ENCODE data around the gene CYLD.

The CYLD gene

DNA sequence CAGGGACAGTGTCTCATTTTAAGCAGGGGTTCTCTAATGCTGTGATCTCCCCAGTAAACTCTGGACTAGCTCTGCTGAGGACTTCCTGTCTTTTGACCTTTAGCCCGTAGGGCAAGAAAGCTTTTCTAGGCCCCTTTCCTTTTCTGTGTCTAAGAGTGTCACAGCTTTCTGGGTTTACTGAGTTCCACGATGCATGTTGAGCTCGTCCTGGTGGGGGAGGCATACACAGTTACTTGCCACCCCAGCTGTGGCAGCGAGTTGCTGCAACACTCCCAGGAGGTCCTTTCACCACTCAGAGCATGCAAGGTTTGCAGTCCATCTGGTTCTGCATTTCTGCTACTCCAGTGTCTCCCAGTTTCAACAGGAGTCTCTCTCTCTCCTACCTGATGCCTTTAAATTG lies 24.8 kb upstream of the CYLD start:
- no peaks in the 10 kb centered on the region for H3K9me3 ChIP-seq (ENCODE audit: control insufficient read depth, low read length)
- H3K27ac ChIP-seq: no peak overlapping the region
- H3K9ac ChIP-seq: no peak overlapping the region
- no peak overlapping the region for H2AFZ ChIP-seq
- no peaks in the 10 kb centered on the region for H3K36me3 ChIP-seq (ENCODE audit: control insufficient read depth, insufficient read depth, low read length)
- no peak overlapping the region for H3K4me3 ChIP-seq (ENCODE audit: low read depth, low read length)
- H3K27me3 ChIP-seq (ENCODE audit: control insufficient read depth, insufficient read depth, low read length): no peaks in the 10 kb centered on the region
- H3K79me2 ChIP-seq: no peaks in the 10 kb centered on the region
- TF ChIP-seq CTCF (IDR thresholded peaks at IDR 0.05): no peak
- H3K4me2 ChIP-seq (ENCODE audit: low read length): no peak overlapping the region
- no peaks in the 10 kb centered on the region for H3K4me1 ChIP-seq

DNA sequence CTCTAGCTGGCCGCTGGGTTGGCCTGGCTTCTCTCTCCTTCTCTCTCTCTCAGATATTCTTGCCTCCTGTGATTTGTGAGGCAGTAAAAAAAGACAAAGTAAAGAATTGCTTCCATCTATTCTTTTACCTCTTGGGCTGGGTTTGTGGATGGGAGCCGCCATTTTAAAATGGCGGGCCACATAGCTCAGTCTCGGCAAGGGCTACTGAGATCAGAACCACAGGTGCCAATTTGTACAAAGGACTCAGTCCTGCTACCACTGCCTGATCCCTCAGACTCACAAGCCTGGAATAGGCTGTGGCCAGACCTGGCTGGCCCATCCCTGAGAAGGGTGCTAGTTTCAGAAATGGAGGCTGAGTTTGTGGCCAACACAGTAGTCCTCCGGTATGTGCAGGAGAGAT lies 24.4 kb upstream of the CYLD start:
- Histone ChIP-seq H2AFZ (no peak overlapping the region), H3K9ac (no peak overlapping the region), H3K27ac (no peak overlapping the region), H3K27me3 (ENCODE audit: control insufficient read depth, insufficient read depth, low read length) (no peaks in the 10 kb centered on the region), H3K4me3 (ENCODE audit: low read depth, low read length) (no peak overlapping the region), H3K9me3 (ENCODE audit: control insufficient read depth, low read length) (no peaks in the 10 kb centered on the region), H3K4me2 (ENCODE audit: low read length) (no peak overlapping the region), H3K79me2 (no peaks in the 10 kb centered on the region), H3K4me1 (no peaks in the 10 kb centered on the region), H3K36me3 (ENCODE audit: control insufficient read depth, insufficient read depth, low read length) (no peaks in the 10 kb centered on the region)
- TF ChIP-seq CTCF (IDR thresholded peaks at IDR 0.05): no peak

GRCh38 chr16:50718061-50718760 lies 23.7 kb upstream of the CYLD start:
- no peak overlapping the region for H3K4me2 ChIP-seq (ENCODE audit: low read length)
- H3K4me3 ChIP-seq (ENCODE audit: low read depth, low read length): no peak overlapping the region
- H3K27me3 ChIP-seq (ENCODE audit: control insufficient read depth, insufficient read depth, low read length): no peaks in the 10 kb centered on the region
- H3K27ac ChIP-seq: no peak overlapping the region
- H3K9ac ChIP-seq: no peak overlapping the region
- H2AFZ ChIP-seq: no peak overlapping the region
- H3K36me3 ChIP-seq (ENCODE audit: control insufficient read depth, insufficient read depth, low read length): no peaks in the 10 kb centered on the region
- H3K9me3 ChIP-seq (ENCODE audit: control insufficient read depth, low read length): no peaks in the 10 kb centered on the region
- TF ChIP-seq CTCF (IDR thresholded peaks at IDR 0.05): no peak
- H3K4me1 ChIP-seq: no peaks in the 10 kb centered on the region
- no peaks in the 10 kb centered on the region for H3K79me2 ChIP-seq

DNA sequence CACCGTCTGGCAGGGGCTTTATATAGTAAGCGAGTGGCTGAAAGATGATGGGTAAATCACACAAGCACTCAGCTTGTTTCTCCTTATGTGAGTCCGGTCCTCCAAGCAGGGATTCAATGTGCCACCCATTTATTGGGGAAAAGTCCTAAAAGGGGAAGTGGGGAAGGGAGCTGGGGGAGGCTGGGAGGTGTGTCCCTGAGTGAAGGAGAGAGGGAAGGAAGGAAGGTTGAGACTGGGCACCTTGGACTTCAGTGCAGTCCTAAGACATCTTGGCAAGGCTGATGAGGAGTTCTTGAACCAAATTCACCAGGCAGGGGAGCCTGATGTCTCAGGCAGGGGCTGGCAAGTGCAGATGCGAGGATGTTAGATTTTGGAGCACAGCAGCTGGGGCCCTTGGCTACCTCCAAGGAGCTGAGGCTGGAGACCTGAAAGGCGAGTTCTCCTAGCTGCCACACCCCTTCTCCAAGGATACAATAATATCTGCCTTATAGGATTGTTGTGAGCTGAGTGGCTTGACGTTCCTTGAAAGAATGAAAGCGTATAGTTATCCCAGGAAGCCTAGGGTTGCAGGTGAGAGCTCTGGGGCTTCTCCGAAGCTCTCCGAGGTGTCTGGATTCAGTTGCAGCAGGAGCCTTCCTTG lies 23.0 kb upstream of the CYLD start:
- Histone ChIP-seq H3K27me3 (ENCODE audit: control insufficient read depth, insufficient read depth, low read length) (no peaks in the 10 kb centered on the region), H3K4me3 (ENCODE audit: low read depth, low read length) (no peak overlapping the region), H3K36me3 (ENCODE audit: control insufficient read depth, insufficient read depth, low read length) (no peaks in the 10 kb centered on the region), H3K9me3 (ENCODE audit: control insufficient read depth, low read length) (no peaks in the 10 kb centered on the region), H3K79me2 (no peaks in the 10 kb centered on the region), H2AFZ (no peak overlapping the region), H3K4me1 (no peaks in the 10 kb centered on the region), H3K4me2 (ENCODE audit: low read length) (no peak overlapping the region), H3K9ac (no peak overlapping the region), H3K27ac (no peak overlapping the region)
- TF ChIP-seq CTCF (IDR thresholded peaks at IDR 0.05): no peak

Measured in parathyroid adenoma (tissue), 2 donors.